NCI-H146 (cell line): Measurements from ENCODE around the gene MOB1B.

Experiments
- DNase-seq: peaks from one replicate; lab custom pipeline; 2025; lab: John Stamatoyannopoulos, UW

Gene MOB1B

GRCh38 chr4:70914631-70915030 is 12.5 kb downstream of the MOB1B start:
- no peak for DNase-seq

DNA sequence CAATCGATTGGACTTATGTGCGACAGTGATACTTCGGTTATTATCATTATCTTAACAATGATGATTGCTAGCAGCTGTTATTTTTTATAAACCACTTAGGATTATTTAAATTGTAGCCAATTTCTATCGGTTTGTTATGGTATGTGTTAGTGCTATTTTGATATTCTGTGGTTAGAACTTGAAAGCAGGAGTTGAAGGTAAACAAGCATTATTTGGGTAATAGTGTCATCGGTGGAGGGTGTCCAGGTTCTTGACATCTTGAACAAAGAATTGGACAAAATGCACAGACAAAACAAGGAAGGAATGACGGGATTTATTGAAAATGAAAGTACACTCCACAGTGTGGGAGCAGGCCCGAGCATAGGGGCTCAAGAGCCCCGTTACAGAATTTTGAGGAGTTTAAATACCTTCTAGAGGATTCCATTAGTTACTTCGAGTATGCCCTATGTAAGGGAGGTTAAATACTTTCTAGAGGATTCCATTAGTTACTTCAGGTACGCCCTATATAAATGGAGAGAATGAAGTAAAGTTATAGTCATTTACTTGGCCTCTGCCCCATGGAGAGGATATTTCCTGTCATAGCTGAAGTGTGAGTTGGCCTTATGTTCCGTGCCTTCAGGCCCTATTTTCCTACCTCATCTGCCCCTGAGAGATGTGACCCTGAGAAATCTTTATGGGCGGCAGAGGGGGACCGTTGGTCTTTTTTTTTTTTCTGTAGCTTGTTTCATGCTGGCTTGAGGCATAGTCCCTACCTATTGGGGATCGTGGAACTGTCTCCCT is 13.1 kb downstream of the MOB1B start:
- no peak for DNase-seq

- no peak for DNase-seq
Measured at GRCh38 chr4:70915874-70916559, 13.8 kb downstream of the MOB1B start.

DNA sequence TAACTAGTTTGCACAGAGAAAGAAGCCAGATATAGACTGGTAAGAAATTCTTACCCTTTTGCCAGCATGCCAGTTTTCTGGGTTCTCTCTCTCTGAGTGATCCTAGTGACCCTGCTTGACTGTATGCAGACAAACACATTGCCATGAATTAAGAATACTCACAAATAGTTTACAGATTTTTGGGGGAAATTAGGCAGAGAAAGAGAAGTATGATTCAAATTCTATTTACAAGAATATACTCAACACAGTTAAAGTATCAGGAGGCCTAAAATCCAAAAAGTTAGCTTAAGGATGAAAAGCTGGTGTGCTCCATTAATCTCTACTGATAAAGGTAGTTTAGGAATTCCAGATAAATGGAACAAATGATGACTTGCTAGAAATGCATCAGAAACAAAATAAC is 18.4 kb downstream of the MOB1B start:
- no peak for DNase-seq

- no peak for DNase-seq
Measured at GRCh38 chr4:70925418-70925817, 23.2 kb downstream of the MOB1B start.

GRCh38 chr4:70925899-70926635 is 23.9 kb downstream of the MOB1B start:
- DNase-seq: no peak

DNA sequence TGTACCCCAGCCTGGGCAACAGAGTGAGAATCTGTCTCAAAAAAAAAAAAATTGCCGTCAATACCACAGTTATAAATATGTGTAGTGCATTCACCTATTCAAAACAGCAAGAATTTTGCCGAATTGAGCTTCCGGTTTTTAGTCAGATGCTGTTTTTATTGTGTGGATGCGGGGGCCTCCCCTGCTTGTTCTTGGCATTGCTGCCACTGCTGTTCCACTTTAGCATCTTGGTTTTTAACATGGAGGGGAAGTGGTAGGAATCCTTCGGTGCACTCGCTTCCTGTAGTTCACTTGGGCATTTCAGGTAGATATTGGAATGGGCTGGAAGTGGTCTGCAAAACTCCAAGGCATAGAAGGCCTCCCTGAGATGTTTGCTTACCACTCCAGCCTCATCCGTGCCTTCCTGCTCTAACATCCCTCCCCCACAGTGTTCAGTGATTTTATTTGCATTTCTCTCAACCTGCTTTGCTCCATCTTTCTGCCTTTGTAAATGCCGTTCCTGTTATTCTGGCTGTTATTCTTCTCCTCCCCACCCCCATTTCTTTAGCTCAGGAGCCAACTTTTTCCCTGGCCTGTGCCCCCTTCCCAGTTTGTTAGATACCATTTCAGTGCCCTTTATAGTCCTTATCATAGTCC is 25.5 kb downstream of the MOB1B start:
- DNase-seq: no peak

DNA sequence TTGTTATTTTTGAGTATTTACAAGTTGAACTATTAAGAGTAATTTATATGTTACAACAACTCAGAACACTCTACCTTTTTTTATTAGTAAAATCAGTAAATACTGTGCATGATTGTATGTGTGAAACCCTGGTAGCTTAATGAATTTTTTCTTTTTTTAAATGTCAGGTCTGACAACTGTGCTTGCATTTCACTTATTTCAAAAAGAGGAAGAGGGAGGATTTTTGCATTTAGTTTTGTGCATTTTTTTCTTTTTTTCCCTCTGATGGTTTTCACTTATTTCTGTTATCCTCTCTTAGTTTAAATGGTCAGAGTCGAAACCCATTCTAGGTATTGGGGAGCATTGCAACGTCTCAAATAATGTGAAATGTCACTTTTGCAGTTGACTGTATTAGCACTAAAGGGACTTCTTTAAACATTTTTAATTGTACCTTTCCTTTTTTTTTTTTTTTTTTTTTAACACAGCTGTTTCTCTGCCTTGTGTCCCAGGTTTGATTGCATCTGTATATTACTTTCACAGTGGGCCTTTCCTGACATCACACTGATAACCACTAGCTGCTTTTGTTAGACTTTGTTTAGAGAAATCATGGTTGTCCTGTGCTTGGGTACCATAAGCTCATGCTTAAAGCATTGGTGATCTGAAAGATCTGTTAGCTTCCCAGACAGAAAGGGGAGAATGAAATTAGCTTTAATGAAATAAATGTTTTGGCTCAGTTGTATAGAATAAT is 28.5 kb downstream of the MOB1B start:
- peak; percentile 46 for DNase-seq

DNA sequence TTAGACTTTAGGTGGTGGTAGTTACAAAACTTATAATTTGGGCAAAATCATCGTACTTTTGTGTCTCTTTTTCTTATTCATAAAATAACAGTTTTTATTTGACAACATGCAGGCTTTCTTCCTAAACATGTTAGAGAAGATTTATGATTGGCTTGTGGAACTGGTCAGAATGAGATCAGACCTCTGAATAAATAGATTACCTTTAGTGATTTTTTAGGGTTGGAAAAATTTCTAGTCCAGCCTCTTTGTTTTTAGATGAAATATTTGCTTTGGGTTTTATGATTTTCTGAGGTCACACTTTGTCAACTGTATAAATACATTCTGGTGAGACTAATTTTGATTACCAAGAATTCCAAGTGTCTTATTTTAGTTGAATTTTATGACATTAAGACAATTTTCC is 29.2 kb downstream of the MOB1B start:
- DNase-seq: no peak

DNA sequence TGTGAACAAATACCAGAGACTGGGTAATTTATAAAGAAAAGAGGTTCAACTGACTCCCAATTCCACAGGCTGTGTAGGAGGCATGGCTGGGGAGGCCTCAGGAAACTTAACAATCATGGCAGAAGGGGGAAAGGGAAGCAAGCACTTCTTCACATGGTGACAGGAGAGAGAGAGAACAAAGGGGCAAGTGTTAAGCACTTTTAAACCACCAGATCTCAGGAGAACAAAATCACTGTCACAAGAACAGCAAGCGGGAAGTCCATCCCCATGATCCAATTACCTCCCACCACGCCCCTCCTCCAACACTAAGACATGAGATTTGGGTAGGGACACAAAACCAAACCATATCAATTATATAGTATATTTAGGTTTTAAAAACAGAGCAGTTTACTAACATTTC is 30.8 kb downstream of the MOB1B start:
- no peak for DNase-seq

DNA sequence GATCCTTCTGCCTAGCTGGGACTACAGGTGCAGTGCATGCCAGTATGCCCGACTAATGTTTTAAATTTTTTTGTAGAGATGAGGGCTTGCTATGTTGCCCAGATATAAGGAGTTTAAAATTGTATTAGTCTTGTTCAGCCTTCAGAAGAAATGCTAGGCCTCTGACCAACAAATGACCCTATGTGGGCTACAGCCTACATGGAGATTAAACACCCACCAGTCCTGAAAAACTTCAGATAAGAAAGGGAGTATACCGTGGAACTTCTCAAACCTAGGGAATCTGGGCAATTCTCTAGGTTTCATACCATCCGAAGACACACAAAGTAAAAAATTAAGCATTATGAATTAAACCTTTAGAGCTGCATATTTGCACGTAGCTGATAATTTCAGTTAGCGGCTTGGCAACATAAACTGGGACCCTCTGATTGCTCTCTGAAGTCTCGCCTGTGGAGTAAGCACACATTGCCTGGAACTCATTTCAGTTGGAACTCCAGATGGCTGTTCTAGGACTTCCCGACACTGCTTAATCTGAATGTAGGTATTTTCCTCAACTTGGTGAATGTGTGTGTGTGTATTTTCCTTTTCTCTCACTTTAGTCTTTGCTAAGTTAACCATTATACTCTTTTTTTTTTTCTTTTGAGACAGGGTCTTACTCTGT is 33.0 kb downstream of the MOB1B start:
- no peak for DNase-seq

- no peak for DNase-seq
Measured at GRCh38 chr4:70936200-70936787, 34.1 kb downstream of the MOB1B start.

GRCh38 chr4:70938086-70938485 is 35.9 kb downstream of the MOB1B start:
- no peak for DNase-seq

GRCh38 chr4:70940134-70940533 is 38.0 kb downstream of the MOB1B start:
- DNase-seq: no peak

GRCh38 chr4:70943114-70943513 is 40.9 kb downstream of the MOB1B start:
- DNase-seq: no peak

DNA sequence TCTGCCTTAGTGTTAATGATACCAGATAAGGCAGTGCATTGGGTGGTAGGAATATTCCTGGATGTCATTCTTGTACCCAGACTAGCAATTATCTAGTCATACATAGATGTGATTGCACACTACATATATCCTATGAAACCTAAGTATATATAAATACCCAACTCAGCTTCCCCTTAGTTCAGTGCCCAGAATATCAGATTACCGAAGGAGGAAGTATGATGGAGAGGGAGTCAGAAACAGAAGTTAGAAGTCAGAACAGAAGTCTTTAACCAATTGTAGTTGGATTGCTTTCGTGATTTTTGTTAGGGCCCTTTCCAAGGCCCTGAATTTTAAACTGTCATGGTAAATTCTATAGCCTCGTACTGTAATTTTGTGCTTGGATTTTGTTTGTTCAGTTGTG is 42.9 kb downstream of the MOB1B start:
- DNase-seq: no peak

- no peak for DNase-seq
Measured at GRCh38 chr4:70945452-70946055, 43.4 kb downstream of the MOB1B start.

DNA sequence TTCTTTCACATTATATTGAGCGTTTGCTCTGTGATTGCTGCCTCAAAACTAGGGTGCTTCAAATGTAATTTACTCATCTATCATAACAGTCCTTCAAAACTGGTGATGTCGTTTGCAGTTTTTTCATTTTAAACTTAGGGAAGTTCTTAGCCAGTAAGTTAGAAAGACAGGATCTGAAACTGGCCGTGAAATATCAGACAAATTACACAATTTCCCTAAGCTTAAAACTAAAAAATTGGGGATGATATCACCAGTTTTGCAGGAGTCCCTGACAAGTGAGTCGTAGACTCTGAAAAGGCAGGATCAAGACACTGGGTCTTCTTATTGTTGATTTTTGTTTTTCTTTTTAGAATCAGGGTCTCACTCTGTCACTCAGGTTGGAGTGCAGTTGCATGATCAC is 44.8 kb downstream of the MOB1B start:
- DNase-seq: no peak

DNA sequence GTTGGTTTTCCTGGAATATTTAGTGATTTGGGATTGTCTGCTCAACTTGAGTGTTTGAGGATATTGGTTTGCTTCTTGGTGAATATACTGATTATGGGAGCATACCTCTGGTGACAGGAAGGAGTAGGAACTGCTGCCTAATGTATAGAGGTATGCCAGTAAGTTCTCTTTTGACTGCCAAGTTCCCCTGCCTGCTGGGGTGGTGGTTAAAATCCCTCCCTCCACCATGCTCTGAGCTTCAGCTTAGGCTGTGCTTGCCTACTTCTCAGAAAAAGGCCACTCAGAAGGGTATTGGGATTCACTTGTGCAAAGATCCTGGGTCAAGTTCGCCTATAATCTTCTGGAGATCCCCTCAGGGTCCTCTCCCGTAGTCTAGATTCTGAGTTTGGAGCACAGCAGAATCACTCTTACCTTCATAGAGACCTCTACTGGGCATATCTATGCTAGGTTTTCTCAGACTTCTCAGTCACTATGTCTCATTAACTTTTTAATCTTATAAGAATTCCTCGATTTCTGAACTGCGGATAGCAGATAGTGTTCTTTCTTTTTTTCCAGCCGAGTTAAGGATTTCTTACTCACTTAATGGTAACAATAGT is 46.6 kb downstream of the MOB1B start:
- no peak for DNase-seq

DNA sequence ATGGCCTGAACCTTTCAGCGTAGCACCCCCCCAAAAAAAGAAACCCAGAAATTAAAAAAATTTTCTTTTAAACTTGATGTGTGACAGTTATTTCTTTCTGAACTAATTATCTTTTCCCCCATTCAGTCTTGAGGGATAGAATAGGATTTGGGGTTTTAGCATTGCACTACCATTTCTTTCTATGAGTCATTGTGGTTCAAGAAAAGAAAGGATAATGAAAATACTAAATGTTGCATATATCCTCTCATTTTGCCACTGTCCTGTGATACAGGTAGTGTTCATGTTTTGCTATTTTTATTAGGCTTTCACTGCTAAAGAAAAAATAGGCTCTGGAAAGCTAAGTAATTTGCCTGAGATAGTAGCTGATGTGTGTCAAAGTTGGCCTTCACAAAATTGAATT is 51.9 kb downstream of the MOB1B start:
- DNase-seq: no peak
